EH (cell line): ENCODE data around the gene HEPN1.

Source experiments
- DNase-seq: peaks from one replicate; pipeline ENCODE4 v3.0.0-alpha.2; 2015; ENCODE audit warnings: low read depth

Gene HEPN1

DNA sequence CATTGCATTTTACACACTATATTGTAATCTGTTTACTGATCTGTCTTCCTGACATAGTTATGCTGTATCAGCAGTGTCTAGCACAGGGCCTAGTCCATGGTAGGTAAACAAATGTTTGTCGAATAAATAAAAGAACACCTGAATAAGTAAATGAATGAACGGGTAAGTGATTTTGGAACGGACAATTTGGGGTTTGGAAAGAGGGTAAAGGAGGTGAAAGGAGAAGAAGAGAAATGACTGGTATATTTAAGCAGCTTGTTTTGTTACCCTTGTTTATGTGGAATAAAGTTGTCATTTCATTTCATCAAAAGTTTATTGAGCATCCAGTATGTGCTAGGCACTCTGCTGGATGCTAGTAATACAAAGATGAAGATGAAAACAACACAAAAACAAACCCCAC lies at the start of gene HEPN1:
HEPN1 (plus strand) TSS at position 301 of the 400 bp plus-strand sequence.
- no peak for DNase-seq

DNA sequence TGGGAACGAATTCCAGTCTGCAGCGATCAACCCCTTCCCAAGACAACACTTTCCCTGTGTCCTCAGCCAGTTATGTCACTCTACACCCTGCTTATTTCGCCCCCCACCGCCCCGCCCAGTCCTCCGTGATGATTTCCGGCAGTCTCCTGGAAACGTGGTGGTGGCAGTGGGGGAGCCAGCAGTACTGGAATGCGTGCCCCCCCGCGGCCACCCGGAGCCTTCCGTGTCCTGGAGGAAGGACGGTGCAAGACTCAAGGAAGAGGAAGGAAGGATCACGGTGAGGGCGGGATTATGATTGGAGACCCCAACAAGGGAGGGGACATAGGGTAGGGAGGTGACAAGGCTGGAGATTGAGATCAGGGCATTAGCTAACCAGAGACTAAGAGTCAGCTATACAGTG lies 49.7 kb upstream of the HEPN1 start:
- DNase-seq: no peak

- DNase-seq: no peak
Observed at GRCh38 chr11:124869856-124870387, 49.1 kb upstream of the HEPN1 start.

GRCh38 chr11:124870430-124870829 lies 48.6 kb upstream of the HEPN1 start:
- no peak for DNase-seq

DNA sequence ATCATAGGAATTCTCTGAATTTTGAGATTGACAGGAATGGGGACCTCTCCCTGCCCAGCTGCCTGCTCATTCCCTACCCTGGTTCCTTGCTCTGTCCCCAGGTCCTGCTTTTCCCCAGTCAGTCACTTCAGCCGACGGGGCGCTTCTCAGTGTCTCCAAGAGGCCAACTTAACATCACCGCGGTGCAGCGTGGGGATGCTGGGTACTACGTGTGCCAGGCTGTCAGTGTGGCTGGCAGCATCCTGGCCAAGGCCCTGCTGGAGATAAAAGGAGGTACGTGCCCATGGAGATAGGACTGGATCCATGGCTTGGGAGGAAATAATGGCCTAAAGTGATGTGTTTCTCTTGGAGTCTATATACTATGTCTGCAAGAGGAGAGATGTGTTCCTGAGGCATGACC lies 46.8 kb upstream of the HEPN1 start:
- no peak for DNase-seq

GRCh38 chr11:124872741-124873140 lies 46.3 kb upstream of the HEPN1 start:
- no peak for DNase-seq

DNA sequence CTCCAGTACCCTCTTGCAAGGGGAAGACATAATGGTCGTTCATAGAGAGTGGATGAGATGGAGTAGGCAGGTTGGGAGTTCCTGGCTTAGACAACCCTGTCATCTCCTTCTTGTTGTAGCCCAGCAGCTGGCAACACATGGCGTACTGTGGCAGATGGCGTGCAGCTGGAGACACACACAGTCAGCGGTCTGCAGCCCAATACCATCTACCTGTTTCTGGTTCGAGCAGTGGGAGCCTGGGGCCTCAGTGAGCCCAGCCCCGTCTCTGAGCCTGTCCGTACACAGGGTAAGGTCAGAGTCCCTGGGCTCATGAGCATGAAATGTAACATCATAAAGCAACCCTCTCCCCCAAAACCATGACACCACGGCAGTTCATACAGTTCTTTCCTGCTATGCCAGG lies 45.1 kb upstream of the HEPN1 start:
- no peak for DNase-seq

DNA sequence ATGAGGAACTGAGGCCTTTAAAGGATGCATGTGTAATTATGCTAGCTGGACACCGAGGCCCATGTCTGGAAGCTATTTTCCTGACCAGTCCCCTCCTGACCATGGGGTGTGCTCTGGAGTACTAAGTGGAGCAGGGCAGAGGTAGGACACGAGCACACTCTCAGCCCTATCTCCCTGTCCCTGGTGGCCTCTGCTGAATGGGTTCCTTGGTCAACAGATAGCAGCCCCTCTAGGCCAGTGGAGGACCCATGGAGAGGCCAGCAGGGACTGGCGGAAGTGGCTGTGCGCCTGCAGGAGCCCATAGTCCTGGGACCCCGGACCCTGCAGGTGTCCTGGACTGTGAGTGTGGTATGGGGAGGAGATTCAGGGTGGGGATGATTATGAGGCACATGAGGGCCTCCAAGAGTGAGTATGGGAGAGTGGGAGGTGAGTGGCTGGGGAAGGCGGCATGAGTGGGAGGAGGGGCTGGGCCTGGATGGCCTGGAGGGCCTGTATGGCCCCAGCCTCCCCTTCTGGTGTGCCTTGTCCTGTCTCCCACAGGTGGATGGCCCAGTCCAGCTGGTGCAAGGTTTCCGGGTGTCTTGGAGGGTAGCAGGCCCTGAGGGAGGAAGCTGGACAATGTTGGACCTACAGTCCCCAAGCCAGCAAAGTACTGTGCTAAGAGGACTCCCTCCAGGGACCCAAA lies 44.3 kb upstream of the HEPN1 start:
- no peak for DNase-seq

GRCh38 chr11:124875401-124875800 lies 43.6 kb upstream of the HEPN1 start:
- DNase-seq: no peak

- DNase-seq: peak; percentile 95
Observed at GRCh38 chr11:124875943-124876817, 42.9 kb upstream of the HEPN1 start.

DNA sequence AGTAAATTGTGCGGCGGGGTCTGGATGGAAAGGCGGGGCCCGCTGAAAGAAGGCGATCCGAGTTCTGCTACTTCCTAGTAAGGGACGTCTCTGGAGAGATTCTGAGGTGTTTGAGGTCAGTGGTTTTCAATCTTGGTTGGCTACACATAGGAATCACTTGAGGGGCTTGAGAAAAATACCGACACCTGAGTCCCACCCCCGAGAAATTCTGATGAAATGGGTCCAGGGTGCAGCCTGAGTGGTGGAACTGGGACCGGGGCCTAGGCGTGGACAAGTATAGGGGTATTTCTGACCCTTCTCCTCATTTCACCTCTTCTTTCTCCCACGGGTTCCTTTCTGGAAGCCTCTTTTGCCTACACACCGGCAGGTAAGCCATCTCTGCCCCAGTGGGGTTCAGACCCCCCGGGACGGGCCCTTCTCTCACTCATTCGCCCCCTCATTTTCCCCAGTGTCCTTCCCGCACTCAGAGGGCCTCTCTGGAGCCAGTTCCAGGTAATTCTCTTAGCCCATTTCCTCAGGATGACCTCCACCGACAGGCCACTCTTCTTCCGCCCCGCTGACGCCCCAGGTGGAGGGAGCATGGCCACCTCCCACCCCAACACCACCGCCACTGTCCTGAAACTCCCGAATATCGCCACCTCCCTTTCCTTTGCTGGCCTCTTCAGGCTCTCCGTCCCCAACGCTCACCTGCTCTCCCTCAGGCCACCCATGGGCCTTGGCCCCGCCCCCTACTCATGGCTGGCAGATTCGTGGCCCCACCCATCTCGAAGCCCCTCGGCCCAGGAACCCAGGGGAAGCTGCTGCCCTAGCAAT lies 42.0 kb upstream of the HEPN1 start:
- DNase-seq: no peak

DNA sequence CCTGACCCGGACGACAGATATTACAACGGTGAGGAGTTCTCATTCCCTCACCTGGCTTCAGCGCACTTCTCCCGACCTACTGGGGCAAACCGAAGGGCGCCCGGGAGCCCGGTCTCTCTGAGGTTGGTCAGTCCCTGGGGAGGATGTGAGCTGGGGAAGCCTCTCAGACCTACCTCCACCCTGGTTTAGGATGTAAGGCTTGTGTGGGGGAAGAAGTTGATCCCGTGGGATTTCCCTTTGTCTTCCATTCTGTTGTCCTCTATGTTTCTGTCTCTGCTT lies 41.5 kb upstream of the HEPN1 start:
- no peak for DNase-seq

DNA sequence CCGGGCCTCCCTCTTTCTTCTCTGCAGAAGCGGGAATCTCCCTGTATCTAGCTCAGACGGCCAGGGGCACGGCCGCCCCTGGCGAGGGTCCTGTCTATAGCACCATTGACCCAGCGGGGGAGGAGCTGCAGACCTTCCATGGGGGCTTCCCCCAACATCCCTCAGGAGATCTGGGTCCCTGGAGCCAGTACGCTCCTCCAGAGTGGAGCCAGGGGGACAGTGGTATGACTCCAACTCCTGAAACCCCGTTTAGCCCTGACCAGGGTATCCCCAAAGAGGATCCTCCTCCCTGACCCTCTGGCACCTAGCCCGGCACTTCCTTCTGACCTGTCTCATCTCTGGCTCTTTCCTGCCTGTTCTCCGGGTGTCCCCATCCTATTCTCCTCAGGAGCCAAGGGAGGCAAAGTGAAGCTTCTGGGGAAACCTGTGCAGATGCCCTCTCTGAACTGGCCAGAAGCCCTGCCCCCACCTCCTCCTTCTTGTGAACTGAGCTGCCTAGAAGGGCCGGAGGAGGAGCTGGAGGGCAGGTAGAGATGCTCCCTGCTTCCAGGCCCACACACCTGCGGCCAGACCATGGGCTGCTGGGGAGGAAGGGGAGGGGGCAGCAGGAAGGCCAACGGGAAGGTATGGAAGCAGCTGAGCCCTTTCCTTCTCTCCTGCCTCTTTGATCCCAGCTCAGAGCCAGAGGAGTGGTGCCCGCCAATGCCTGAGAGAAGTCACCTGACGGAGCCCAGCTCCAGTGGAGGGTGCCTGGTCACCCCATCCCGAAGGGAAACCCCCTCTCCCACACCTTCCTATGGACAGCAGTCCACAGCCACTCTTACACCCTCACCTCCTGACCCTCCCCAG lies 40.9 kb upstream of the HEPN1 start:
- DNase-seq: no peak

DNA sequence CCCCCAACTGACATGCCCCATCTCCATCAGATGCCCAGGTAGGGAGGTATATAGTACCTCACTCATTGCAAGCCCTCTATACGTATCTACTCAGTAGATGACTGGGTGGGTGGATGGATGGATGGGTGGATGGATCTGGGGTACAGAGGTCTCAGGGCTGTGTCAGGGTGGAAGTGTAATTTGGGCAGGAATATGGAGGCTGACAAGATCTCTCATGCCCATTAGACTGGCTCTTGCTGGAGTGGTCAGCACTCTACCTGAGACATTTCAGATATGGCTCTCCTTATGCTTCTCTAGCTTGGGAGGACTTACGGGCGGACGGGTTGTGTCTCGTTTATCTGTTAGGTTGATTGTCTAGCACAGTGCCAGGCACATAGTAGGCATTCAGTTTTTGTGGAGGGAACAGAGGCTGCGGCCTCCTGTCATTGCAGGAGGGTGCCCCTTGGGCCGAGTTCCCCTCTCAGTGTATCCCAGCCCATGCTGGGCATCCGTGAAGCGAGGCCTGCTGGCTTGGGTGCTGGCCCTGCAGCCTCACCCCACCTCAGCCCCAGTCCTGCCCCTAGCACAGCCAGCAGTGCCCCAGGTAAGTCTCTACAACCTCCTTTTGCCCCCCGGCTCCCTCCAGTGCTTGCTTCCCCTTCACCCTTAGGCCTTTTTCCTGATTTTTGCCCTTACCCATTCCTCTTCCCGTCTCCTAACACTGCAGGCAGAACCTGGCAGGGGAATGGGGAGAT lies 40.1 kb upstream of the HEPN1 start:
- no peak for DNase-seq

GRCh38 chr11:124879493-124880289 lies 39.4 kb upstream of the HEPN1 start:
- no peak for DNase-seq

GRCh38 chr11:124880290-124880611 lies 38.8 kb upstream of the HEPN1 start:
- DNase-seq: no peak

DNA sequence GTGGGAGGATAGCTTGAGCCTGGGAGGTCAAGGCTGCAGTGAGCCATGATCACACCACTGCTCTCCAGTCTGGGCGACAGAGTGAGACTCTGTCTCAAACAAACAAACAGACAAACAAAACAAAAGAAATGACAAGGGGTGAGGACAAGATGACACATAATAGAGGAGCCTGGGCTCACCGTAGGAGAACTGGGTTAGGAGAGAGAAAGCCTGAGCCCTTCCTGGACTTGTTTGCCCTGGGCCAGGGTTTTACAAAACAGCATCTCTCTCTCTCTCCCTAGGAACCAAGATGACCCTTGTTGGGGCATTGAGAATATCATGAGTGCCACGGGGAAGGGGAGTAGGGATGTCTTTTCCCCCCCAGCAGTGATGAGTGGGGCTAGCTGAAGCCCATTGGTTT lies 38.1 kb upstream of the HEPN1 start:
- DNase-seq: no peak

GRCh38 chr11:124882339-124883071 lies 36.5 kb upstream of the HEPN1 start:
- DNase-seq: no peak

DNA sequence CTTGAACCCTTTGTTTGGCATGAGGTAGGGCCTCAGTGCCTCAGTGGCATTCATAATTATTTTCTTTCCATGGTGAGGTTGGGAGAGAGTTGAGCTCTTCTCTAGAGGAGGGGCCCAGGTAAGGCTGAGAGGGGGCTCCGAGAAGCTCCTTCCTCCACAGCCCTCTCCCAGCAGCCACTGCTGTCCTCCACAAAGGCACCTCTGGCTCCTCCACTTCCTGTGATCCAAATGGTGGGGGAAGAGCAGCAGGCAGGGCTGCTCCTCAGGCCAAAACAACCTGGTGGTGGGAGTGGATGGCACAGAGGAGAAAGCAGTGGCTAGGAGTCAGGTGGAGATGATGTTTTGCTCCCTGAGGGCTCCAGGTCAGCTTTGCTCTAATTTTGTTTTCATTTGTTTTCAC lies 34.7 kb upstream of the HEPN1 start:
- no peak for DNase-seq
